Endothelial cell of umbilical vein (primary cell): Measurements from ENCODE around the gene IRS1. TPM values are rescaled to one million over a fixed set of nuclear protein-coding genes. Genes with fewer than 3 reads are reported as not detected.

Experiments
- BruUV-seq: library from RNA; stranded (reverse); fragments of 400-500 nt; replicated peaks from 2 replicates; lab custom pipeline; 2021; lab: Mats Ljungman, UMichigan
- CTCF ChIA-PET: fragments of 300-600, 350-600 bp; sonication (Branson Sonifier 250); formaldehyde crosslinking; loops from one replicate; lab custom pipeline; 2021; ENCODE audit warnings: antibody characterized with exemption, inconsistent platforms; lab: Charles Lee
- POLR2A ChIA-PET: fragments of 300-600, 350-600 bp; sonication (Branson Sonifier 250); formaldehyde crosslinking; loops from one replicate; lab custom pipeline; 2021; ENCODE audit warnings: antibody characterized with exemption, inconsistent platforms; lab: Charles Lee
- DNase-seq: peaks from one replicate; pipeline ENCODE4 v3.0.0-alpha.2; 2011; ENCODE audit warnings: low read depth, low spot score
- FAIRE-seq: peaks from 2 replicates; lab custom pipeline; 2011; peaks lifted over from hg19 to GRCh38; lab: Jason Lieb, UNC
- H2AFZ ChIP-seq: 2 replicates; pipeline ENCODE4 v1.6.0; 2012; ENCODE audit warnings: low read depth, low read length, control low read depth, inconsistent platforms
- H3K27ac ChIP-seq: 2 replicates; pipeline ENCODE4 v1.5.1; 2011; ENCODE audit warnings: low read depth, mild to moderate bottlenecking, control low read depth, low read length, moderate library complexity; ENCODE audit not compliant: insufficient read depth
- H3K27me3 ChIP-seq, 2 experiments: 2 replicates each; pipeline versions ENCODE4 v1.6.0 to v1.6.1; 2011; ENCODE audit warnings: low read length in 2 of 2, mixed read lengths in 1 of 2; ENCODE audit not compliant: control insufficient read depth in 2 of 2, insufficient read depth in 2 of 2
- H3K36me3 ChIP-seq, 2 experiments: 2 replicates in 1 of 2; 3 replicates in 1 of 2; pipeline ENCODE4 v1.5.1; 2011; ENCODE audit warnings: low read length in 2 of 2, mild to moderate bottlenecking in 1 of 2, moderate library complexity in 1 of 2; ENCODE audit not compliant: control insufficient read depth in 2 of 2, insufficient read depth in 2 of 2; ENCODE audit errors: extremely low read depth in 1 of 2
- H3K4me1 ChIP-seq: 3 replicates; pipeline ENCODE4 v1.5.1; 2011; ENCODE audit warnings: mild to moderate bottlenecking, low read length; ENCODE audit not compliant: control insufficient read depth, insufficient read depth; ENCODE audit errors: extremely low read depth
- H3K4me2 ChIP-seq: 2 replicates; pipeline ENCODE4 v1.6.1; 2011; ENCODE audit warnings: low read length, control low read depth, mixed read lengths; ENCODE audit not compliant: insufficient read depth
- H3K4me3 ChIP-seq, 3 experiments: fragments of 200-600 bp in 1 of 3; sonication (generic), shearing (Covaris generic) in 1 of 3; replicated peaks in 1 of 3; 2 replicates each; pipeline ENCODE4 v1.5.1; 2011 to 2016; ENCODE audit warnings: control low read depth in 3 of 3, low read length in 3 of 3, mild to moderate bottlenecking in 2 of 3, inconsistent platforms in 1 of 3, low read depth in 1 of 3, moderate library complexity in 1 of 3; ENCODE audit not compliant: insufficient read depth in 1 of 3
- H3K79me2 ChIP-seq: 2 replicates; pipeline ENCODE4 v1.6.0; 2012; ENCODE audit warnings: low read length, inconsistent platforms; ENCODE audit not compliant: control insufficient read depth, insufficient read depth
- H3K9ac ChIP-seq: replicated peaks from 2 replicates; pipeline ENCODE3; 2011; ENCODE audit warnings: low read length, control low read depth; ENCODE audit not compliant: insufficient read depth; ENCODE audit errors: extremely low read depth
- H3K9me1 ChIP-seq: replicated peaks from 3 replicates; pipeline ENCODE4 v1.6.0; 2011; ENCODE audit warnings: mild to moderate bottlenecking, low read length; ENCODE audit not compliant: control insufficient read depth, insufficient read depth; ENCODE audit errors: extremely low read depth
- H3K9me3 ChIP-seq: replicated peaks from 2 replicates; pipeline ENCODE4 v1.5.1; 2012; ENCODE audit warnings: low read length, inconsistent platforms; ENCODE audit not compliant: control insufficient read depth, insufficient read depth
- H4K20me1 ChIP-seq: replicated peaks from 2 replicates; pipeline ENCODE3; 2011; ENCODE audit warnings: mild to moderate bottlenecking, low read length; ENCODE audit not compliant: control insufficient read depth, insufficient read depth; ENCODE audit errors: extremely low read depth
- EZH2 ChIP-seq: IDR thresholded peaks from 2 replicates; pipeline ENCODE4 v1.6.1; 2012; ENCODE audit warnings: borderline replicate concordance, low read depth, mild to moderate bottlenecking, moderate library complexity, low read length, inconsistent platforms; ENCODE audit not compliant: severe bottlenecking
- FOS ChIP-seq: IDR thresholded peaks from 2 replicates; pipeline ENCODE4 v1.6.1; 2011; ENCODE audit warnings: mild to moderate bottlenecking, low read length, moderate library complexity, borderline replicate concordance; ENCODE audit not compliant: insufficient read depth
- GATA2 ChIP-seq: IDR thresholded peaks from 2 replicates; pipeline ENCODE4 v1.7.0; 2011; ENCODE audit warnings: low read depth, mild to moderate bottlenecking, moderate library complexity, mixed read lengths, low read length; ENCODE audit not compliant: insufficient read length, insufficient read depth
- JUN ChIP-seq: IDR thresholded peaks from 2 replicates; pipeline ENCODE4 v1.6.1; 2011; ENCODE audit warnings: borderline replicate concordance, low read depth; ENCODE audit not compliant: insufficient read length, insufficient read depth
- MAX ChIP-seq: IDR thresholded peaks from 2 replicates; pipeline ENCODE4 v1.6.1; 2011; ENCODE audit not compliant: insufficient read depth, insufficient read length
- MYC ChIP-seq: IDR thresholded peaks from one replicate; pipeline ENCODE4 v1.6.1; 2011; ENCODE audit warnings: mild to moderate bottlenecking, low read depth, low read length
- POLR2A ChIP-seq: IDR thresholded peaks from 2 replicates; pipeline ENCODE4 v1.6.1; 2012; ENCODE audit warnings: low read depth, mild to moderate bottlenecking, control low read depth, low read length
- POLR2AphosphoS5 ChIP-seq: IDR thresholded peaks from 2 replicates; pipeline ENCODE4 v1.6.1; 2012; ENCODE audit warnings: low read depth, mild to moderate bottlenecking, control low read depth, low read length, moderate library complexity; ENCODE audit not compliant: insufficient read depth
- dilution Hi-C: fragments of 300-500 bp; cut with MboI; formaldehyde crosslinking; loops from one replicate; pipeline ENCODE4 v1.15.0; 2019; ENCODE audit warnings: low sequenced_read_pairs; ENCODE audit not compliant: extremely low pct_ligation_motif_present
- intact Hi-C: fragments of 100-400 bp; cut with micrococcal nuclease; formaldehyde crosslinking; loops from one replicate; pipeline ENCODE4 v1.10.0; 2022
- polyA plus RNA-seq, 4 experiments: library from polyadenylated mRNA; depleted of rRNA in 3 of 4; stranded (reverse) in 3 of 4; unstranded in 1 of 4; fragments of >200 nt; gene quantifications; 2 replicates each; pipeline versions ENCODE4 v1.2.1 to v1.2.3, GENCODE V29; 2011 to 2012; ENCODE audit warnings: missing spikeins in 1 of 4
- total RNA-seq: library from RNA; stranded (reverse); gene quantifications from 2 replicates; pipeline ENCODE4 v1.2.3, GENCODE V29; 2021
- TF ChIP-seq, protein P1 (sequence below), 2 donors: IDR thresholded peaks; 1 replicate in 1 of 2; 2 replicates in 1 of 2; pipeline ENCODE4 v1.5.1; 2011; ENCODE audit warnings: low read length in 2 of 2, mild to moderate bottlenecking in 2 of 2, moderate library complexity in 2 of 2, control low read depth in 1 of 2, inconsistent platforms in 1 of 2, low read depth in 1 of 2; ENCODE audit not compliant: insufficient read depth in 1 of 2; ENCODE audit errors: extremely low read depth in 1 of 2

IRS1 gene
- total and polyA plus RNA-seq, 2 donors (not counting 3 experiments of a cell fraction or from before 2014, with no cell fraction given), result 0.10 to 0.11 TPM

- no peak overlapping the region for H2AFZ ChIP-seq
- H3K9me3 ChIP-seq, result no peaks in the 10 kb centered on the region
- no peaks in the 10 kb centered on the region for H4K20me1 ChIP-seq
- H3K4me1 ChIP-seq, result no peaks in the 10 kb centered on the region
- H3K9me1 ChIP-seq, result no peaks in the 10 kb centered on the region
- intact Hi-C loops (no loop called here), dilution Hi-C loops (no loop called here)
- FAIRE-seq, result no peak
- no peak overlapping the region for H3K9ac ChIP-seq
- DNase-seq, result no peak
- H3K27ac ChIP-seq, result no peak overlapping the region
- no peak overlapping the region for H3K4me2 ChIP-seq
- H3K79me2 ChIP-seq, result no peaks in the 10 kb centered on the region
- ChIA-PET CTCF (no interaction called here), POLR2A (no interaction called here)
- H3K36me3 ChIP-seq, result no peaks in the 10 kb centered on the region
- BruUV-seq, result no TSS peak
- H3K27me3 ChIP-seq, result no peaks in the 10 kb centered on the region
- no peak overlapping the region for H3K4me3 ChIP-seq
- TF ChIP-seq, protein P1, sequence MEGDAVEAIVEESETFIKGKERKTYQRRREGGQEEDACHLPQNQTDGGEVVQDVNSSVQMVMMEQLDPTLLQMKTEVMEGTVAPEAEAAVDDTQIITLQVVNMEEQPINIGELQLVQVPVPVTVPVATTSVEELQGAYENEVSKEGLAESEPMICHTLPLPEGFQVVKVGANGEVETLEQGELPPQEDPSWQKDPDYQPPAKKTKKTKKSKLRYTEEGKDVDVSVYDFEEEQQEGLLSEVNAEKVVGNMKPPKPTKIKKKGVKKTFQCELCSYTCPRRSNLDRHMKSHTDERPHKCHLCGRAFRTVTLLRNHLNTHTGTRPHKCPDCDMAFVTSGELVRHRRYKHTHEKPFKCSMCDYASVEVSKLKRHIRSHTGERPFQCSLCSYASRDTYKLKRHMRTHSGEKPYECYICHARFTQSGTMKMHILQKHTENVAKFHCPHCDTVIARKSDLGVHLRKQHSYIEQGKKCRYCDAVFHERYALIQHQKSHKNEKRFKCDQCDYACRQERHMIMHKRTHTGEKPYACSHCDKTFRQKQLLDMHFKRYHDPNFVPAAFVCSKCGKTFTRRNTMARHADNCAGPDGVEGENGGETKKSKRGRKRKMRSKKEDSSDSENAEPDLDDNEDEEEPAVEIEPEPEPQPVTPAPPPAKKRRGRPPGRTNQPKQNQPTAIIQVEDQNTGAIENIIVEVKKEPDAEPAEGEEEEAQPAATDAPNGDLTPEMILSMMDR (IDR thresholded peaks at IDR 0.05; ENCODE audit: extremely low read depth in 1 of 2, insufficient read depth in 1 of 2, low read depth in 1 of 2, low read length in 2 of 2), result no peak
- TF ChIP-seq EZH2 (no peak), POLR2A (no peak), MAX (no peak), FOS (no peak), POLR2AphosphoS5 (no peak), JUN (no peak), MYC (no peak), GATA2 (no peak)
Observed at GRCh38 chr2:226847090-226847489, 47.5 kb upstream of the IRS1 start.
